Stimulated activated CD8-positive, alpha-beta memory T cell treated with anti-CD3 and anti-CD28 coated beads, Interleukin-4, amount 100 ng/mL, for 1 hour (primary cell): Measurements from ENCODE around the gene FBXO42.
"Not testable (repeated sequence)": the region's sequence is repeated elsewhere in the genome, so short reads cannot be mapped to it uniquely, and the experiment has no call there.

ENCODE experiments used
- DNase-seq, 2 donors: peaks; one replicate each; pipeline ENCODE4 v3.0.0-alpha.2; 2020; ENCODE audit warnings: low read depth in 2 of 2, low spot score in 1 of 2

FBXO42 gene

GRCh38 chr1:16372535-16373285, 20.4 kb upstream of the FBXO42 start:
- DNase-seq: no peak

DNA sequence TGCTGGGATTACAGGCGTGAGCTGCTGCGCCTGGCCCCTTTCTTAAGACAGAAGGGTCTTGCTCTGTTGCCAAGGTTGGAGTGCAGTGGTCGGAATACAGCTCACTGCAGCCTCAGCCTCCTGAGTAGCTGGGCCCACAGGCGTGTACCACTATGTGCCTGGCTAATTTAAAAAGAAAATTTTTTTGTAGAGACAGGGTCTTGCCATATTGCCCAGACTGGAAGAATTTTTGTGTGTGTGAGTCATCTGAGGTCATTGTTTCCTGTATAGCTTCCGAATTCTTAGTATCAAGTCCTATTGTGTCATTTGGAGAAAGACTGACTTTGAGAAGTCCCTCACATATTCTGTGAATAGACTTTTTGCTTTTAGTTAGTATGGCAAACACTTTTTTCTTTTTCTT, 19.4 kb upstream of the FBXO42 start:
- DNase-seq: no peak

DNA sequence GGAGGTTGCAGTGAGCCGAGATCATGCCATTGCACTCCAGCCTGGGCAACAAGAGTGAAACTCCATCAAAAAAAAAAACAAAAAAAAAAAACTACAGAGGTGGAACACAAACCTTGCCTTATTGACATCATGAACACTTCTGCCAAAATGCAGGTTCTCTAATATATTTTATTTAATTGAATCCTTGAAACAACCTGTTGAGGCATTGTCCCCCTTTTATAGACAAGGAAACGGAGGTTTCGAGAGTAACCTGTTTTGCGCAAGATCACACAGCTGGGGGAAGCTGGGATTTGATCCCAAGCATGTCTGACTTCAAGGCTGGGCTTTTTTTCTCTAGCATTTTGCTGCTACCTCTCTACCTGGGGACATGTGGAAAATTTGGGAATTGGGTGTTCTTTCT, 17.5 kb upstream of the FBXO42 start:
- DNase-seq: no peak

DNA sequence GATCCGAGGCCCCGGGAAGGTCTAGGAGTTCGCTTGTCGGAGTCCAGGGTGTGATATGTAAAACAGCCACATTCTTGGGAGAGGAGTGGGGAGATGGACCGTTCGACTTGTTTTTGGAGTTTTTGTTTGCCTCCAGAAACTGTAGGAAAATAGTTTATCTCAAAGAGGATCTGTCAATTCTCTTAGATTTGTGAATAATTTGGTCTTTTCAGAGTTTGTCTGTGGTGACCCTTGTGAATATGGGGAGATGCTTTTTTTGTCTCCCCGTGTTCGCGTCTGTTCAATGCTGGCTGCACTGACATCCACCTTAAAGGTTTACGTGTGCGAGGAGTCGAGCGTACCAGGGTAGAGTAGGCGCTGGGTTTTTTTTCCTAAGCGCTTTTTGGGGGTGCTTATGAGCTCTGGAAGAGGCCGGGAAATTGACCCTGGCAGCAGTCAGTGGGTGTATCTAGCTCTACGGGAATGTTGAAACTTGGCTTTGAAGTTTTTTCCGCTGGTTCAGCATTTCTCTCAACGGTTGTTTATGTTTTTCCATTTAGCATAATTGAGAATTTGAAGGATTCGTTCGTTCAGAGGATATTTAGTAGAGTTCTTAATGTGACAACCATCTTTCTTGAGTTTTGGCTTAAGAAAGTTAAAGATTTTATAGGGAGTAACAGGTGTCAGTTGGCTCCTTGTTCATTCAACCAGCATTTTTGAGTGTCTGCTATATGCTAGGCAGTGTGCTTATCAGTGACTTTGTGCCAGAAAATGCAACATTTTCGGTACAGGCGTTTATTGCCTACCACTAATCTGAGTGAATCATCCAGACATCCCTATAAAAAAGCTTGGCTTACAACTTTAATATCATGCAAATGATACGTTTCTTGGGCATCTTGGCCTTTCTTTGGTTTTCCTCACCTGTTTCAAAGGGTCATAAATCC, 15.9 kb upstream of the FBXO42 start:
- DNase-seq: no peak

DNA sequence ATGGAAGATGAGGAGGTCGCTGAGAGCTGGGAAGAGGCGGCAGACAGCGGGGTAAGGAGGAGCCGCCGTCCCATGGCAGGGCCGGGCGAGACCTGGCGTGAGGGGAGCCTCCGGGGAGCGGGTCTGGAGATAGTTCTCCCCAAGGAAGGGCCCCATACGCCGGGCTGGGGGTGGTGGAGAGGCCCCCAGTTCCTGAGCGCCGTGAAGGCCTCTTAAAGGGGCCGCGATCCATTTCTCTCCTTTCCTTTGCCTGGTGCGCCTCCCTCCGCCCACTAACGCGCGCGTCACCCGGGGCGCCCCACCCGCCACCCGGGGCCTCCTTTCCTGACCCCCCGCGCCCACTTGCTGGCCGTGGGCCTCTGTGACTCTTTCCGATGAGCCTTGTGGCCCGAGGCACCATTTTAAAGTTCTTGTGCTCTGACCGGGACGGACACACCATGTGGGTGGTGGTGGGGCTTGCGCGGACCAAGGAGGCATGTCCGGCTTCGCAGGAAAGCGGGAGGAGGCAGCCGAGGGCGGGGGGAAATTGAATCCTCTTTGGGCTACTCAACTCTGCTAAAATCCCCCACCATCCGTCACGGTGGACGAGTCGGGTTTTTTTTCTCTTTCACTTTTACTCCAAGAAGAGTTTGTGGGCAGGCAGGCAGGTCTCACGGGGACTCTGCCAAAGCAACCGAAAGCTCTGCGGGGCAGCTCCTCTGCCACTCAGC, 15.1 kb upstream of the FBXO42 start:
- peak; percentile 45 to 64 for DNase-seq

DNA sequence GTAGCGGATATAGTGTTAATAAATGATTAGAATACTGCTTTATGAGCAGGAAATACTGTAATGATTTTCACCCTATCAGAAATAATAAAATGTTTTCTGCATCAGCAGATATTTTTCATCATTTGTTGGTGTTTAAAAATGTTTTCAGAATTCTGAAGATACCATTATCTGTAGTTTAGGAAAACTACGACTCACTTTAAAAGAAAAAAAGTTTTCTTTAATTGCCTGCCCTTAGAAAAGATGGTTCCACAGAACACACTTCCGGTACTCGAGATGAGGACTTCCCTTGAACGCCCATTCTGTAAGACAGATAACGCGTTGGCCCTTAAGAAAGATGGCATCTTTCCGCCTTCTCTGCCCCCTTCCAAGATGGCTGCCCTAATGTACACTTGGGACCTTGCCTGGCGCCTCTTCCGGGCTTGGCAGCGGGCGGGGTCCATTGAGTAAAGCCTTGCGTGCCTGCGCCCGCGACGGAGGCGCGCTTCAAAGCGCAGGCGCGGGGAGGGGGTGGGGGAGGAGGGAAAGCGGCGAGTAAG, 14.5 kb upstream of the FBXO42 start, which contains the start of gene SZRD1:
Gene SZRD1 (plus strand): TSS at position 521 of the 536 bp plus-strand sequence. CDS start 16 bp downstream, outside the sequence.
- DNase-seq: peak; percentile 76 to 89

- DNase-seq: not testable (repeated sequence)
Observed at GRCh38 chr1:16365146-16365498, 12.8 kb upstream of the FBXO42 start.

- DNase-seq: no peak
Observed at GRCh38 chr1:16356867-16357266, 4.6 kb upstream of the FBXO42 start.

- DNase-seq: no peak
Observed at GRCh38 chr1:16354619-16355018, 2.3 kb upstream of the FBXO42 start.

DNA sequence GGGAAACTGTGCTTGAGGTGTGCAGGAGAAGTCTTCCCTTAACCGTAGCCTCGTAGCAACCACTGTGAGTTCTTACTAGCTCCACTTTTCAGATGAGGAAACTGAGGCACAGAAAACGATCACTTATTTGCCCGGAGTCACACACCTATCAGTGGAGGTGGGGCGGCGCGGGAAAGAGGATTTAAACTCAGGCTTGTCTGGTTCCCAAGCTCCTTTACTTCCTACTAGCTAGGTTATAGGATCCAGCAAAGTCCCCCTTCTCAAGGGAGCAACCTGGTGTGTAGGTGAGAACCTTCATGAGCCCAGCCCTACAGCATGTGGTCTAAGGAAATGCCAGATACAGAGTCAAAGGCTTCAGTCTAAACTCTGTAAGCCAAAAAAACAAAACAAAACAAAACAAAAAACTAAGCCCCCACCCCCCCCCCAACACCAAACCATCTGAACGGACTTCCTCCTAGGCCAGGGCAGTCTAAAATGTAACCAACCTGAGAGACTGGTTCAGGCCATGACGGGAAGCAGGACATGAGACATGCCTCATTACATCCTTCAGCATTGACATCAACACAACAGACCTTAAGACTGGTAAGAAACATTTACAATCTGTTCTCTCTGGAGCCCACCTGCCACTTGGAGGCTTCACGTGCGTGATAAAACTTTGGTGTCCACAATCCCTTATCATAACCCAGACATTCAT, 709 bp upstream of the FBXO42 start:
- no peak for DNase-seq

- no peak for DNase-seq
Observed at GRCh38 chr1:16351456-16351993, 755 bp downstream of the FBXO42 start.

- no peak for DNase-seq
Observed at GRCh38 chr1:16349847-16350406, 2.4 kb downstream of the FBXO42 start.

GRCh38 chr1:16348414-16349182, 3.7 kb downstream of the FBXO42 start:
- DNase-seq: no peak

DNA sequence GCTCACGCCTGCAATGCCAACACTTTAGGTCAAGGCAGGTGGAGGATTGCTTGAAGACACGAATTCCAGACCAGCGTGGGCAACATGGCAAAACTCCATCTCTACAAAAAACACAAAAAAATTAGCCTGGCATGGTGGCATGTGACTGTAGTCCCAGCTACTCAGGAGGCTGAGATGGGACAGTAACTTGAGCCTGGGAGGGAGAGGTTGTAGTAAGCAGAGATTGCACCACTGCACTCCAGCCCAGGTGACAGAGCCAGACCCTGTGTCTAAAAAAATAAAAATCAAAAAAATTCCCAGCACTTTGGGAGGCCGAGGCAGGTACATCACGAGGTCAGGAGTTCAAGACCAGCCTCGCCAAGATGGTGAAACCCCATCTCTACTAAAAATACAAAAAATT, 9.0 kb downstream of the FBXO42 start:
- DNase-seq: not testable (repeated sequence)

GRCh38 chr1:16342331-16343062, 9.8 kb downstream of the FBXO42 start:
- no peak for DNase-seq

DNA sequence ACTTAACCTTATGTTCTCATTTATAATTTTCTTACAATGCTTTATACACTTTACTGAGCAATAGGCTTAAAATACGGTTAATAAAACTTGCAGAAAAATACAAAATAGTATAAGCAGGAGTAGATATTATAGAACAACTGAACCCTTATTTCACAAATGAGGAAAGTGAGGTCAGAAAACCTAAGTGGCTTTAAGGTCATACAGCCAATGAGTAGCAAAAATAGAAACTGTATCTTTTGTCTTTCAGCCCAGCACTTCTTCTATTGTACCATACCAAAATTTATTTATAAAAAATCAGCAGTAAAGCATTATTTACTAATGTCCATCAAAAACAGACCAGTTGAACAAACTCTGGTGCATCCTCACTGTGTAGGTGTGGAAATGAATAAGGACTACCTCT, 11.6 kb downstream of the FBXO42 start:
- DNase-seq: no peak

- DNase-seq: no peak
Observed at GRCh38 chr1:16338961-16339360, 13.3 kb downstream of the FBXO42 start.

DNA sequence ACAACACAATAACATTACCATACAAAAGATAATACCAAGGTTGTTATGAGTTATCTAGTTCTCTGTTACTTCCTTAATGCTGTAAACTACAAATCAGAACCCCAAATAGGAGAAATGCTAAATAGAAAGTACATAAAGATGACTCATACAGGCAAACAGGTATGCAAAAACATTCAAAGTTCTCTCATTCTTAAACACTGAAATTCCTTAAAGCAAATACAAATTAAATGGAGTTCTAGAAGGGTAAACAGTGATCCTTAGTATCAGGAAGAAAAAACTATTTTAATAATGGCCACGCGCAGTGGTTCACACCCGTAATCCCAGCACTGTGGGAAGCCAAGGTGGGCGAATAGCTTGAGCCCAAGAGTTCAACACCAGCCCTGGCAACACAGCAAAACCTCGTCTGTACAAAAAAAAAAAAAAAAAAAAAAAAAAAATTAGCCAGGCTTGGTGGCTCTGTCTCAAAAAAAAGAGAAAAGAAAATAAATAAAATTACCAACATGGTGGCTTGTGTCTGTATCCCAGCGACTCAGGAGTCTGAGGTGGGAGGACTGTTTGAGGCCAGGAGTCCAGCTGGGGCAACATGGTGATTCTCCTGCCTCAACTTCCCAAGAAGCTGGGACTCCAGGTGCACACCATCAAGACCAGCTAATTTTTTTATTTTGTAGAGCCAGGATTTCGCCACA, 17.5 kb downstream of the FBXO42 start:
- no peak for DNase-seq
